ENCODE results near the gene FSIP2.

The FSIP2 gene

DNA sequence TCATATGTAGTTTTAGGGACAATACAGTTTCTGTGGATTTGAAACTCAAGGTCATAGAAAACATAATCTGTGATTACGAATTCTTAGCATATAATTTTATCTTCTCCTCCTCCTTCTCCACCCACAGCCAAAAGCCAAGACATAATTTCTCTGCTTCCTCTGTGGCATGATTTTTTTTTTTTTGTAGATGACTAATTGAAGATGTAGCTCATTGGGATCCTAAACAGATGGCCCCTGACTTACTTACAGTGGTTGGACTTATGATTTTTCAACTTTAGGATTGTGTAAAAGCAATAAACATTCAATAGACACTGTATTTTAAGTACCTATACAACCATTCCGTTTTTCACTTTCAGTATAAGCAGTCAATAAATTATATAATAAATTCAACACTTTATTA, 42.3 kb downstream of the FSIP2 start:
- Histone ChIP-seq H3K4me1 (ENCODE audit: control insufficient read depth in 1 of 2, insufficient read depth in 2 of 2, low read length in 2 of 2) (no peaks in the 10 kb centered on the region), H3K36me3 (ENCODE audit: control insufficient read depth in 1 of 2, insufficient read depth in 2 of 2, low read length in 2 of 2) (no peaks in the 10 kb centered on the region), H3K9me3 (ENCODE audit: control insufficient read depth in 1 of 2, low read length in 2 of 2) (no peaks in the 10 kb centered on the region), H3K27me3 (ENCODE audit: low read depth, low read length) (no peaks in the 10 kb centered on the region), H3K4me3 (ENCODE audit: low read depth in 1 of 2, low read length in 2 of 2) (no peak overlapping the region), H3K27ac (ENCODE audit: low read length) (no peak overlapping the region)

DNA sequence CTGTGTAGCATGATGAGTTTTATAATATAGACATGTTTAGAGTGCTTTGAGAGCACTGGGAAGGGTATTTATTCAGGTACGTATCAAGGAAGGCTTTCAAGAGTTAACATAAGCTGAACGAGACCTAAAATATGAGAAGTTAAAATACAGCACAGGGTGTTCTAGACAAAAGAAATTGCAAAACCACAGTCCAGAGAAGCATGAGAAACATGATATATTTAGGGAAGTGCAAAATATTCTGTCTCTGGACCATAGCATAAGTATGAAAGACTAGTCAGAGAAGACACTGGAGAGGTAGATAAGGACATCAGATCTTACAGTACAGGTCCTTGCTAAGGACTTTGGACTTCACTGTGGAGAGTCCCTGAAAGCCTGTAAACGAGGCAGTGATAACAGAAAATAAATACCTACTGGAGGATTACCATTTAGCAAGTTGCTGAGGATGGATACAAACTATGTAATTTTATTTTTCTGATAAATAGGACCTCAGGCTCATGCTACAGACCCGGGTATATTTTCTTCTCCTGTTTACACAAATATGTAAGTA, 43.7 kb downstream of the FSIP2 start:
- Histone ChIP-seq H3K27ac (ENCODE audit: low read length) (no peak overlapping the region), H3K9me3 (ENCODE audit: control insufficient read depth in 1 of 2, low read length in 2 of 2) (no peaks in the 10 kb centered on the region), H3K4me1 (ENCODE audit: control insufficient read depth in 1 of 2, insufficient read depth in 2 of 2, low read length in 2 of 2) (no peaks in the 10 kb centered on the region), H3K27me3 (ENCODE audit: low read depth, low read length) (no peaks in the 10 kb centered on the region), H3K4me3 (ENCODE audit: low read depth in 1 of 2, low read length in 2 of 2) (no peak overlapping the region), H3K36me3 (ENCODE audit: control insufficient read depth in 1 of 2, insufficient read depth in 2 of 2, low read length in 2 of 2) (no peaks in the 10 kb centered on the region)

DNA sequence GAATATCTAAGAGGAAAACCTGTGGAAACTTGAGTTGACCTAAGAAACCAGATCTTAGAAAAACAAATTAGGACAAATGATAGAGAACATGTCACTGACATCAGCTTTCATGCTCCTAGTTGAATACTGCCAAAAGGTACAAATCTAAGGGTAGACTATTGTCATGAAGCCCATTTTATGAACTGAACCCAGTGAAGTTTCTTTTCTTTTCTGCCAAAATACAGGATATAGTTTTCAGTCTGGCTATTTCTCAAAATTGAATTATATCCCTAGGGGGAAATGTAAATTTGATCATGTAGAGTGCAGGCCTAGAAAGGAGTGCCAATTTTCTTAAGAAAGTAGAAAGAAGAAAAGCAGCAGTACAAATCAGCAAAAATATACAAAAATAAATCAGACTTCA, 46.6 kb downstream of the FSIP2 start:
- Histone ChIP-seq H3K27me3 (ENCODE audit: low read depth, low read length) (no peaks in the 10 kb centered on the region), H3K9me3 (ENCODE audit: control insufficient read depth in 1 of 2, low read length in 2 of 2) (no peaks in the 10 kb centered on the region), H3K4me3 (ENCODE audit: low read depth in 1 of 2, low read length in 2 of 2) (no peak overlapping the region)

DNA sequence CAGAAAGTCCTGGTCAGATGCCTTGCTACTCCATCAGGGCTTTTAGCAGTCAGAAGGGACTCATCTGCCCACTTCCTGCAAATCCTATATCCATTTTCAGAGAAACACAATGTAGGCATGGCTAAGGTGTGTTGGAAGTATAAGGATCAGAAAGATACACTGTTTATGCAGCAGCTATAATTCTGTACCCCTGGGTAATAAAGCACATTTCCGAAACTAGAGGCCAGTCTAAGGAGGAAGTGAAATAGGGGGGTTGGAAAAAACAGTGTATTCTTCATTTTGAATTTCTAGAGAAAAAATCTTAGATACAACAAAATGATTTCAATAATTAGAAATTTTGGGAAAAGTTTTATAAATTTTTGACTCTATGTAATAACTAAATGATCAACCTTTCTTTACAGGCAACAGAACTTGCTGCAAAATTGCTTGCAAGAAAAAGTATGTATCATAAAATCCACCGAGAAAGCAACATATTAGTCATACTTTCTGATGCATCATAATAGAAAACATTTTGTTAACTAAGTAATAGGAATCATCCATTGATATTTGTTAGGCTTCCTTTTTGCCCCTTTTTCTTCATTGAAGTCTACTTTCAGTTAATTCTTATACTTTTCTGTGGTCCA, 47.4 kb downstream of the FSIP2 start:
- Histone ChIP-seq H3K27me3 (ENCODE audit: low read depth, low read length) (no peaks in the 10 kb centered on the region), H3K4me1 (ENCODE audit: control insufficient read depth in 1 of 2, insufficient read depth in 2 of 2, low read length in 2 of 2) (no peaks in the 10 kb centered on the region), H3K36me3 (ENCODE audit: control insufficient read depth in 1 of 2, insufficient read depth in 2 of 2, low read length in 2 of 2) (no peaks in the 10 kb centered on the region), H3K9me3 (ENCODE audit: control insufficient read depth in 1 of 2, low read length in 2 of 2) (no peaks in the 10 kb centered on the region), H3K4me3 (ENCODE audit: low read depth in 1 of 2, low read length in 2 of 2) (no peak overlapping the region), H3K27ac (ENCODE audit: low read length) (no peak overlapping the region)

More for the DNA sequence above, 46.6 kb downstream of the FSIP2 start:
- Histone ChIP-seq H3K27ac (ENCODE audit: low read length) (no peak overlapping the region), H3K36me3 (ENCODE audit: control insufficient read depth in 1 of 2, insufficient read depth in 2 of 2, low read length in 2 of 2) (no peaks in the 10 kb centered on the region), H3K4me1 (ENCODE audit: control insufficient read depth in 1 of 2, insufficient read depth in 2 of 2, low read length in 2 of 2) (no peaks in the 10 kb centered on the region)

DNA sequence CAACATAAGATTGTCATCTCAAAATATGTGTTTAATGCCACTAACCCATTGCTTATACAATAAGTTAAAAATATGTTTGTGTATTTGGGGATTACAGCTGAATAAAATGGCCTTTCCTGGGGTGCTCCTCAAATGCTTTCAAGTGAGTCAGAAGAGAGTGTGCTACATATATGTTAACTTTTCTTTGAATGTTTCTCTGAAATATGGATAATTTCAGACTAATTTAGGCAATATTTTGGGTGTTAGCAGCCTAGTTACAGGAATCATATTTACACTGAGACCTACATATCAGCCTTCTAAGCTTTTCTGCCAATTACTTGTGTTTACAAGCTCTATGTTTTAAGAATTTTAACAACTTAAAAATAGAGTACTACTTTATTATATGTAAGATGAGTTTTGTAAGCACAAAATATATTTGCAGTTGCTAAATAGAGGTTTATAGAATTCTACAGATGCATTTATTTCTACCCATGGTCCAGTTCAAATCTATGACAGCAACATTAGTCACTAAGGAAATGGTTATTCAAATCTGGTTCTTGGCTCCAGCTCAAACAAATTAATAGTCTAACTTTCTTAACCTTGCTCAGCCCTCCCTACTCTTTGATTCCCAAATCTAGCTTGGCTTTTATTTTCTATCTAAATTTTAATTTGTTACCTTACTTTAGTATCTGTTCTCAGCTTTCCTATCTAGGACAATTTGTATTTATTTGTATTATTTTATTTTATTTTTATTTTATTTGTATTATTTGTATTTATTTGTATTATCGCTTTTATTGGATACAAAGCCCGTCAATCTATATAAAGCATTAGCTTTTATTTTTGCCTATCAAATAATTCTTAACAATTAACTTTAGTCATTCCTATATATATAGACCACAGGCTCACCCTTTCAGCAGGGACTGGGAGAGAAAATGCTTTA, 48.9 kb downstream of the FSIP2 start:
- H3K27me3 ChIP-seq (ENCODE audit: low read depth, low read length), result no peaks in the 10 kb centered on the region
- H3K36me3 ChIP-seq (ENCODE audit: control insufficient read depth in 1 of 2, insufficient read depth in 2 of 2, low read length in 2 of 2), result no peaks in the 10 kb centered on the region
- H3K9me3 ChIP-seq (ENCODE audit: control insufficient read depth in 1 of 2, low read length in 2 of 2), result no peaks in the 10 kb centered on the region
- no peaks in the 10 kb centered on the region for H3K4me1 ChIP-seq (ENCODE audit: control insufficient read depth in 1 of 2, insufficient read depth in 2 of 2, low read length in 2 of 2)
- H3K4me3 ChIP-seq (ENCODE audit: low read depth in 1 of 2, low read length in 2 of 2), result no peak overlapping the region
- H3K27ac ChIP-seq (ENCODE audit: low read length), result no peak overlapping the region

DNA sequence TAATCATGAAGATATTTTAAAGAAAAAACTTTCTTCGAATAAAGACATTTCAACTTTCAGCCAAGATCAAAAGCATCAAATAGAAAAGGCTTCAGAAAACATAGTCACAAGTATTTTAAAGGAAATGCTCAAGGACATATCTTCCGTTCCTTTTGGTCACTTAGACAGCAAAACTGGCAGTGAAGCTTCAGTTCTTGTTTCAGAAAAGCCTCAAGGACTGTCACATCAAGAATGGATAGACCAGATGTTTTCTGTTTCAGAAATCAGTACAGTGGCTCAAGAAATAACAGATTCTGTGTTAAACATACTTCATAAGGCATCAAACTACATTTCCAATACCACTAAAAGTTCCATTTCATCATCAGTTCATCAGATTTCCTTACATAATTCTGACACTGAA, 51.8 kb downstream of the FSIP2 start:
- no peak overlapping the region for H3K4me3 ChIP-seq (ENCODE audit: low read depth in 1 of 2, low read length in 2 of 2)
- no peaks in the 10 kb centered on the region for H3K27me3 ChIP-seq (ENCODE audit: low read depth, low read length)
- H3K36me3 ChIP-seq (ENCODE audit: control insufficient read depth in 1 of 2, insufficient read depth in 2 of 2, low read length in 2 of 2), result no peaks in the 10 kb centered on the region
- no peaks in the 10 kb centered on the region for H3K4me1 ChIP-seq (ENCODE audit: control insufficient read depth in 1 of 2, insufficient read depth in 2 of 2, low read length in 2 of 2)
- no peak overlapping the region for H3K27ac ChIP-seq (ENCODE audit: low read length)
- no peaks in the 10 kb centered on the region for H3K9me3 ChIP-seq (ENCODE audit: control insufficient read depth in 1 of 2, low read length in 2 of 2)

DNA sequence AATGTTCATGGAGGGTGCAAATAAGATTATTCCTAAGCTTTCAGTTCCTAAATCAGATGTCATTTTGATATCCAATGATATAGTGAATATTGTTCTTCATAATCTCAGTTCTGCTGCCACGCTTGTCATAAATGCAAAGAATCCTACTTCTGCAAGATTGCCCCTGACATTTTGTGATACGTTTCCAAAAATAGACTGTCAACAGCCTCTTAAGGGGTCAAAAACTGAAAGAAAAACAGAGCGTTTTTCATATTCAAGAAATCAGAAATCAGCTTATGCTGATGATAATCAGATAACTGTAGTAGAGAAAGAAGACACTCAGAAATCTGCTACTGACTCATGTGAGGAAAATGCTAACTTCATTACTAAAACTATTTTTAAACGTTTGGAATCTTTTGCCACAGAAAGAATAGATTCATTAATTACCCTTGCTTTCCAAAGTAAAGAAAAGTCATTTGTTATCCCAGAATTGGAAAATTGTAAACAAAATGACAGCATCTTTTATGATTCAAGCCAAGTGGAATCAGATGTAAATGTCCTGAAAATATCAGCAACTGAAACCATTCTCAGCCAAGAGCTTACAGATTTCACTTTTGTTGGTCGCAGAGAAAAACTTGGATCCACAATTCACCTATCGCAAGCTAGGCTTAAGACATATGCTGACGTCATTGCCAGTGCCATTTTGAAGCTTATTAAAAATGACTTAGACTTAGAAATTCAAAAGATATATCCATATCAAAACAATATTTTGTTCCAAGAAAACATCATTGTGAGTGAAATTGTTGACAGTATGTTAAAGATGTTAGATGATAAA, 55.1 kb downstream of the FSIP2 start:
- H3K36me3 ChIP-seq (ENCODE audit: control insufficient read depth in 1 of 2, insufficient read depth in 2 of 2, low read length in 2 of 2), result no peaks in the 10 kb centered on the region
- no peaks in the 10 kb centered on the region for H3K27me3 ChIP-seq (ENCODE audit: low read depth, low read length)
- no peaks in the 10 kb centered on the region for H3K9me3 ChIP-seq (ENCODE audit: control insufficient read depth in 1 of 2, low read length in 2 of 2)

DNA sequence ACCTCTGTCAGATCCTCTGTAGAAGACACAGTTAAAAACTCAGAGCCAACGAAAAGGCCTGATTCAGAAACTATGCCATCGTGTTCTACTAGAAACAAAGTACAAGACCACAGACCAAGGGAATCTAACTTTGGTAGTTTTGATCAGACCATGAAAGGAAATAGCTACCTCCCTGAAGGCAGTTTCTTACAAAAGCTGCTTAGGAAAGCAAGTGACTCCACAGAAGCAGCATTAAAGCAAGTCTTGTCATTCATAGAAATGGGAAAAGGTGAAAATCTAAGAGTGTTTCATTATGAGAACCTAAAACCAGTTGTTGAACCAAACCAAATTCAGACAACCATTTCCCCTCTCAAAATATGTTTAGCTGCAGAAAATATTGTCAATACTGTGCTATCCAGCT, 58.2 kb downstream of the FSIP2 start:
- no peaks in the 10 kb centered on the region for H3K4me1 ChIP-seq (ENCODE audit: control insufficient read depth in 1 of 2, insufficient read depth in 2 of 2, low read length in 2 of 2)
- no peak overlapping the region for H3K27ac ChIP-seq (ENCODE audit: low read length)
- no peaks in the 10 kb centered on the region for H3K36me3 ChIP-seq (ENCODE audit: control insufficient read depth in 1 of 2, insufficient read depth in 2 of 2, low read length in 2 of 2)
- H3K27me3 ChIP-seq (ENCODE audit: low read depth, low read length), result no peaks in the 10 kb centered on the region
- H3K9me3 ChIP-seq (ENCODE audit: control insufficient read depth in 1 of 2, low read length in 2 of 2), result no peaks in the 10 kb centered on the region
- no peak overlapping the region for H3K4me3 ChIP-seq (ENCODE audit: low read depth in 1 of 2, low read length in 2 of 2)

More for the DNA sequence above, 55.1 kb downstream of the FSIP2 start:
- Histone ChIP-seq H3K27ac (ENCODE audit: low read length) (no peak overlapping the region), H3K4me3 (ENCODE audit: low read depth in 1 of 2, low read length in 2 of 2) (no peak overlapping the region), H3K4me1 (ENCODE audit: control insufficient read depth in 1 of 2, insufficient read depth in 2 of 2, low read length in 2 of 2) (no peaks in the 10 kb centered on the region)

DNA sequence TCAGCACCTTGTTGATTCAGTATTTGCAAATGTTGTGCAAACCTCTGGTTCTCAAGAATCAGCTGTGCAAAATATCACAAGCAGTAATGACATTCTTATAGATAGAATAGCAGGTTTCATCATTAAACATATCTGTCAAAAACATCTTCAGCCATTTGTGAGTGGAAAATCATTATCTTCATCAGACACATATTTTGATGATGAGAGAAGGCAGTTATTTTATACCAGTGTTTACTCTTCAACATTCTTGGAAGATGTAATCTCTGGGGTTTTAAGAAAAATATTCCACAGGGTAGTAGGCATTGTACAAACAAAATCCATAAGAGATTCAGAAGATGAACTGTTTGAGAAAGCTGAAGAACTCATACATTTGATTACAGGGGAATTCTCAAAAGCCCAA, 64.3 kb downstream of the FSIP2 start:
- H3K27ac ChIP-seq (ENCODE audit: low read length), result no peak overlapping the region
- no peaks in the 10 kb centered on the region for H3K27me3 ChIP-seq (ENCODE audit: low read depth, low read length)
- H3K36me3 ChIP-seq (ENCODE audit: control insufficient read depth in 1 of 2, insufficient read depth in 2 of 2, low read length in 2 of 2), result no peaks in the 10 kb centered on the region
- no peak overlapping the region for H3K4me3 ChIP-seq (ENCODE audit: low read depth in 1 of 2, low read length in 2 of 2)
- no peaks in the 10 kb centered on the region for H3K4me1 ChIP-seq (ENCODE audit: control insufficient read depth in 1 of 2, insufficient read depth in 2 of 2, low read length in 2 of 2)
- no peaks in the 10 kb centered on the region for H3K9me3 ChIP-seq (ENCODE audit: control insufficient read depth in 1 of 2, low read length in 2 of 2)

DNA sequence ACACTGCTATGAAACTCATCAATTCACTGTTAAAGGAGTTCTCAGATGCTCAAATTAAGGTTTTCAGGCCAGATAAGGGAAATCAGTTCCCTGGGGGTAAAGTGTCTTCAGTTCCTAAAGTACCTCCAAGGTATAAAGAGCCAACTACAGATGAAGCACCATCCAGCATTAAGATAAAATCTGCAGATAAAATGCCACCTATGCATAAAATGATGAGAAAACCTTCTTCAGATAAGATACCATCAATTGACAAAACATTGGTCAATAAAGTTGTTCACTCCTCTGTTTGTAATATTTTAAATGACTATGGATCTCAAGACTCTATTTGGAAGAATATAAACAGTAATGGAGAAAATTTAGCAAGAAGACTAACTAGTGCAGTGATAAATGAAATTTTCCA, 68.2 kb downstream of the FSIP2 start:
- H3K4me3 ChIP-seq (ENCODE audit: low read depth in 1 of 2, low read length in 2 of 2), result no peak overlapping the region
- H3K4me1 ChIP-seq (ENCODE audit: control insufficient read depth in 1 of 2, insufficient read depth in 2 of 2, low read length in 2 of 2), result no peaks in the 10 kb centered on the region
- no peaks in the 10 kb centered on the region for H3K36me3 ChIP-seq (ENCODE audit: control insufficient read depth in 1 of 2, insufficient read depth in 2 of 2, low read length in 2 of 2)
- H3K27ac ChIP-seq (ENCODE audit: low read length), result no peak overlapping the region
- no peaks in the 10 kb centered on the region for H3K9me3 ChIP-seq (ENCODE audit: control insufficient read depth in 1 of 2, low read length in 2 of 2)
- H3K27me3 ChIP-seq (ENCODE audit: low read depth, low read length), result no peaks in the 10 kb centered on the region

DNA sequence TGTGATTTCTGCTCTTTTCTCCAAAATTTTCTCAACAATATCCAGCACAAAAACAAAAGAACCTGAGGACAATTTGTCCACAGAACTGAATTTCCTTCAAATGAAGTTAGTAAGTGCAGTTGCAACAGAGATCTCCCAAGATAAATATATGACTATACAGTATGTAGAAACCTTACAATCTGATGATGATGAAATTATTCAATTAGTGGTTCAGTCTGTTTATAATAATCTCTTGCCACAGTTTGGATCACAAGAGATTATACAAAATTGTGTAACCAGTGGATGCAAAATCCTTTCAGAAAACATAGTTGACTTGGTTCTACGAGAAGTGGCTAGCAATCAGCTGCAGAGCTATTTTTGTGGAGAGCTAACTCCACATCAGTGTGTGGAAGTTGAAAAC, 68.7 kb downstream of the FSIP2 start:
- Histone ChIP-seq H3K36me3 (ENCODE audit: control insufficient read depth in 1 of 2, insufficient read depth in 2 of 2, low read length in 2 of 2) (no peaks in the 10 kb centered on the region), H3K27me3 (ENCODE audit: low read depth, low read length) (no peaks in the 10 kb centered on the region), H3K4me3 (ENCODE audit: low read depth in 1 of 2, low read length in 2 of 2) (no peak overlapping the region), H3K9me3 (ENCODE audit: control insufficient read depth in 1 of 2, low read length in 2 of 2) (no peaks in the 10 kb centered on the region), H3K4me1 (ENCODE audit: control insufficient read depth in 1 of 2, insufficient read depth in 2 of 2, low read length in 2 of 2) (no peaks in the 10 kb centered on the region), H3K27ac (ENCODE audit: low read length) (no peak overlapping the region)

Measured in muscle layer of duodenum (tissue), 2 donors.